GM06990 (cell line): ENCODE data around the gene SPATA32.

Experiments
- DNase-seq: peaks from one replicate; pipeline ENCODE4 v3.0.0-alpha.2; 2011; ENCODE audit not compliant: insufficient read length; ENCODE audit errors: extremely low read depth
- H3K27me3 ChIP-seq: replicated peaks from 2 replicates; pipeline ENCODE4 v1.6.0; 2011; ENCODE audit warnings: low read length; ENCODE audit not compliant: control insufficient read depth, insufficient read depth
- H3K36me3 ChIP-seq: 2 replicates; pipeline ENCODE4 v1.5.1; 2011; ENCODE audit warnings: low read length; ENCODE audit not compliant: control insufficient read depth, insufficient read depth
- H3K4me3 ChIP-seq: replicated peaks from 2 replicates; pipeline ENCODE4 v1.5.1; 2011; ENCODE audit warnings: low read depth, mild to moderate bottlenecking, control low read depth, low read length
- TF ChIP-seq, protein P1 (sequence below): IDR thresholded peaks from 2 replicates; pipeline ENCODE4 v1.5.1; 2011; ENCODE audit warnings: low read length, control low read depth, mild to moderate bottlenecking, inconsistent platforms; ENCODE audit not compliant: insufficient read depth, poor library complexity, severe bottlenecking

SPATA32 gene

DNA sequence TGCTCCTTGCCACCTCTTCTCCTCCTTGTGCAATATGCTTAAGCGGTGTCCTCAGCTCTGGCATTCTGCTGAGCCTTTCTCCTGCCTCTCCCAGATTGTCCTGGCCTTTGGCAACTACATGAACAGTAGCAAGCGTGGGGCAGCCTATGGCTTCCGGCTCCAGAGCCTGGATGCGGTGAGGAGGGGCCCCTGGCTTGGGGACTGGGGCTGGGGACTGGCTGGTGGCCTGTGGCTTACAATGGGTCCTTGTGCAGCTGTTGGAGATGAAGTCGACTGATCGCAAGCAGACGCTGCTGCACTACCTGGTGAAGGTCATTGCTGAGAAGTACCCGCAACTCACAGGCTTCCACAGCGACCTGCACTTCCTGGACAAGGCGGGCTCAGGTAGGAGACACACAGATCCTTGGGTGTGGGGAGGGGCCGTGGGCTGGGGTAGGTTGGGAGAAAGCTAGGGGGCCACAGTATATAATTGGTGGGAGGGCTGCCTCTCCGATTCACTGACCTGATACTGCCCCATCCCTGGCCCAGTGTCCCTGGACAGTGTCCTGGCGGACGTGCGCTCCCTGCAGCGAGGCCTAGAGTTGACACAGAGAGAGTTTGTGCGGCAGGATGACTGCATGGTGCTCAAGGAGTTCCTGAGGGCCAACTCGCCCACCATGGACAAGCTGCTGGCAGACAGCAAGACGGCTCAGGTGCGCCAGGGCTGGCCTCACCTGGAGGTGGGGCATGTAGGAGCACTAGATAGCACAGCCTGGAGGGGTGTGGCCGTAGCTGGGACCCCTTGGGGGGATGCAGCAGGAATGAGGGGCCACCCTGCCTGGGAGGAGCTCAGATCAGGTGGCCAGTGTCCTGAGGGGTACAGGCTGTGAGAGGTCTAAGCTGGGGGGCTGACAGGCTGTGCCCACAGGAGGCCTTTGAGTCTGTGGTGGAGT lies 16.9 kb downstream of the SPATA32 start:
- no peak overlapping the region for H3K4me3 ChIP-seq
- H3K36me3 ChIP-seq = peaks cover 45% of the 10 kb centered on the region
- TF ChIP-seq, protein P1, sequence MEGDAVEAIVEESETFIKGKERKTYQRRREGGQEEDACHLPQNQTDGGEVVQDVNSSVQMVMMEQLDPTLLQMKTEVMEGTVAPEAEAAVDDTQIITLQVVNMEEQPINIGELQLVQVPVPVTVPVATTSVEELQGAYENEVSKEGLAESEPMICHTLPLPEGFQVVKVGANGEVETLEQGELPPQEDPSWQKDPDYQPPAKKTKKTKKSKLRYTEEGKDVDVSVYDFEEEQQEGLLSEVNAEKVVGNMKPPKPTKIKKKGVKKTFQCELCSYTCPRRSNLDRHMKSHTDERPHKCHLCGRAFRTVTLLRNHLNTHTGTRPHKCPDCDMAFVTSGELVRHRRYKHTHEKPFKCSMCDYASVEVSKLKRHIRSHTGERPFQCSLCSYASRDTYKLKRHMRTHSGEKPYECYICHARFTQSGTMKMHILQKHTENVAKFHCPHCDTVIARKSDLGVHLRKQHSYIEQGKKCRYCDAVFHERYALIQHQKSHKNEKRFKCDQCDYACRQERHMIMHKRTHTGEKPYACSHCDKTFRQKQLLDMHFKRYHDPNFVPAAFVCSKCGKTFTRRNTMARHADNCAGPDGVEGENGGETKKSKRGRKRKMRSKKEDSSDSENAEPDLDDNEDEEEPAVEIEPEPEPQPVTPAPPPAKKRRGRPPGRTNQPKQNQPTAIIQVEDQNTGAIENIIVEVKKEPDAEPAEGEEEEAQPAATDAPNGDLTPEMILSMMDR = no peak
- H3K27me3 ChIP-seq = no peaks in the 10 kb centered on the region
- no peak for DNase-seq

DNA sequence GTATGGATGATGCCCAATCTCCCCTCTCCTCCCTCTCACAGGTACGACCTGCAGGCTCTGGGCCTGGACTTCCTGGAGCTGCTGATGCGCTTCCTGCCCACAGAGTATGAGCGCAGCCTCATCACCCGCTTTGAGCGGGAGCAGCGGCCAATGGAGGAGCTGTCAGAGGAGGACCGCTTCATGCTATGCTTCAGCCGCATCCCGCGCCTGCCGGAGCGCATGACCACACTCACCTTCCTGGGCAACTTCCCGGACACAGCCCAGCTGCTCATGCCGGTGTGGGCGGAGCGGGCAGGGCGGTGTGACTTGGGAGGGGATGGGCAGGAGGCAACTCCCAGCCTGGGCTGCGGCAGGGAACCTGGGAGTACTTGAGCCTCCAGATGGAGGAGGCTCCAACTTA lies 18.1 kb downstream of the SPATA32 start:
- DNase-seq = no peak
- Histone ChIP-seq H3K27me3 (no peaks in the 10 kb centered on the region), H3K4me3 (no peak overlapping the region), H3K36me3 (peaks cover 51% of the 10 kb centered on the region)
- TF ChIP-seq, protein P1 = no peak

GRCh38 chr17:45242029-45242414 lies 19.9 kb downstream of the SPATA32 start:
- TF ChIP-seq, protein P1 = no peak
- H3K36me3 ChIP-seq = peaks cover 61% of the 10 kb centered on the region
- DNase-seq = no peak
- H3K27me3 ChIP-seq = no peaks in the 10 kb centered on the region
- H3K4me3 ChIP-seq = no peak overlapping the region

- Histone ChIP-seq H3K36me3 (peaks cover 59% of the 10 kb centered on the region), H3K27me3 (no peaks in the 10 kb centered on the region), H3K4me3 (no peak overlapping the region)
- no peak for DNase-seq
- TF ChIP-seq, protein P1 = no peak
These were observed 20.4 kb downstream of the SPATA32 start for GRCh38 chr17:45241328-45242028.

DNA sequence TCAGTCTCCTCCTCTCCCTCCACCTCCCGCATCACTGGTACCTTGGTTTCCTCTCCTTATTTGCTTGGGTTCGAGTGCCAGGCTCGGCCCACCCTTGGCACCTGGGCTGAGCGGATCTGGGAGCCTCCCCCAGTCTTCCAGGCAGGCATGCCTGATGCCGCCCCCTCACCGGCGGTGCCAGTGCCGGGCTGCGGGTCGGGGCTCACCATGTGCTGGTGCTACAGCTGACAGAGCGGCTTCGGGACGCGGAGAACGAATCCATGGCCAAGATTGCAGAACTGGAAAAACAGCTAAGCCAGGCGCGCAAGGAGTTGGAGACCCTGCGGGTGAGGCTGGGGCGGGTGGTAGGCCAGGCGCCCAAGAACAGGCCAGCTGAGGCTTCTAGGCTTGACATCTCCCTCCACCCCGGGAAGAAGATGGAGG lies 21.0 kb downstream of the SPATA32 start:
- no peak overlapping the region for H3K4me3 ChIP-seq
- peaks cover 59% of the 10 kb centered on the region for H3K36me3 ChIP-seq

More for the DNA sequence above, 21.0 kb downstream of the SPATA32 start:
- TF ChIP-seq, protein P1 = no peak
- no peak for DNase-seq
- no peaks in the 10 kb centered on the region for H3K27me3 ChIP-seq
